SIG-M5 (cell line): ENCODE data around the gene RBFOX2.

Experiments used
- DNase-seq: peaks from one replicate; lab custom pipeline; 2025; lab: John Stamatoyannopoulos, UW

Gene RBFOX2

GRCh38 chr22:35862697-35863096 lies 165.9 kb downstream of the RBFOX2 start:
- no peak for DNase-seq

GRCh38 chr22:35861451-35861850 lies 167.2 kb downstream of the RBFOX2 start:
- no peak for DNase-seq

- DNase-seq = no peak
These were observed 167.8 kb downstream of the RBFOX2 start for GRCh38 chr22:35860837-35861236.

- DNase-seq = no peak
These were observed 168.4 kb downstream of the RBFOX2 start for GRCh38 chr22:35860087-35860733.

- DNase-seq = no peak
These were observed 174.3 kb downstream of the RBFOX2 start for GRCh38 chr22:35854334-35854733.

GRCh38 chr22:35852076-35852475 lies 176.5 kb downstream of the RBFOX2 start:
- no peak for DNase-seq

GRCh38 chr22:35850831-35851230 lies 177.8 kb downstream of the RBFOX2 start:
- DNase-seq = no peak

GRCh38 chr22:35846804-35847203 lies 181.8 kb downstream of the RBFOX2 start:
- DNase-seq = no peak

- DNase-seq = no peak
These were observed 183.7 kb downstream of the RBFOX2 start for GRCh38 chr22:35844886-35845285.

- DNase-seq = no peak
These were observed 185.7 kb downstream of the RBFOX2 start for GRCh38 chr22:35842954-35843353.

- no peak for DNase-seq
These were observed 186.1 kb downstream of the RBFOX2 start for GRCh38 chr22:35842519-35842913.

- no peak for DNase-seq
These were observed 186.6 kb downstream of the RBFOX2 start for GRCh38 chr22:35841907-35842518.

- DNase-seq = no peak
These were observed 188.3 kb downstream of the RBFOX2 start for GRCh38 chr22:35840302-35840739.

- no peak for DNase-seq
These were observed 188.8 kb downstream of the RBFOX2 start for GRCh38 chr22:35839841-35840301.

GRCh38 chr22:35838855-35839576 lies 189.6 kb downstream of the RBFOX2 start:
- DNase-seq = no peak

GRCh38 chr22:35837101-35837727 lies 191.4 kb downstream of the RBFOX2 start:
- no peak for DNase-seq

- DNase-seq = no peak
These were observed 192.5 kb downstream of the RBFOX2 start for GRCh38 chr22:35835998-35836691.

GRCh38 chr22:35835267-35835997 lies 193.2 kb downstream of the RBFOX2 start:
- no peak for DNase-seq

GRCh38 chr22:35834061-35834460 lies 194.6 kb downstream of the RBFOX2 start:
- DNase-seq = no peak

GRCh38 chr22:35830305-35830704 lies 198.3 kb downstream of the RBFOX2 start:
- DNase-seq = no peak

GRCh38 chr22:35824256-35824655 lies 204.4 kb downstream of the RBFOX2 start:
- DNase-seq = no peak
